IPS-11a (cell line): ENCODE results near the gene TCEAL8.
"Not testable (repeated sequence)": the region's sequence is repeated elsewhere in the genome, so short reads cannot be mapped to it uniquely, and the experiment has no call there.

ENCODE experiments used
- H3K4me3 ChIP-seq: one replicate; pipeline ENCODE4 v1.5.1; 2013; ENCODE audit warnings: low read depth, low read length, control low read depth

TCEAL8 gene

DNA sequence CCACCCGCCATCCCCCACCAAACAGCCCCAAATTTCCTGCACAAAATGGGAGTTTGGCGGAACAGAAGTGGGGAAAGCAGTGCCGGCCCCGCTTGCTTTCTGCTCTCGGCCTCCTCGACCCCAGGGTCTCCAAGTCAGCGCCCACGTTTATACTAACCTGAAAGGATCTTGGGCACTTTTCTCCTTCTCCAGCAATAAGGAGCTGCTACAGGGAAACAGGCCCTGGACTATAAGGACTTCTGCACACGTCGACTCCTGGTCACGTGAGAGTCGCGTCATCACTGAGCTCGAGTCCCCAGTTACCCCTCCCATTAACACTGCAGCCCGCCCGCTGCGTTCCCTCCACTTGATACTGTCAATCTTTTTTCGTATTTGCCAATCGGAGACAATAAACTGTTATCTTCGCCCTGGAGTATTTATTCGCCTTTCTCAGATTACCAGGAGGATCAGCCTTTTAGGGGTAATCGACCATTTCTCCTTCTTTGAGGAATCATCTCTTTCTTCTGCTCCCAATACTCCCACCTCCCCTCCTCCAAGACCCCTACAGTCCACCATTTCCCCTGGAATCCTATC, at the start of gene TCEAL8:
TCEAL8 (minus strand) TSS at position 235 of the 573 bp plus-strand sequence. CDS start 1,176 bp downstream, outside the sequence.
- H3K4me3 ChIP-seq, result peak within 1 kb of the TSS; percentile 70

DNA sequence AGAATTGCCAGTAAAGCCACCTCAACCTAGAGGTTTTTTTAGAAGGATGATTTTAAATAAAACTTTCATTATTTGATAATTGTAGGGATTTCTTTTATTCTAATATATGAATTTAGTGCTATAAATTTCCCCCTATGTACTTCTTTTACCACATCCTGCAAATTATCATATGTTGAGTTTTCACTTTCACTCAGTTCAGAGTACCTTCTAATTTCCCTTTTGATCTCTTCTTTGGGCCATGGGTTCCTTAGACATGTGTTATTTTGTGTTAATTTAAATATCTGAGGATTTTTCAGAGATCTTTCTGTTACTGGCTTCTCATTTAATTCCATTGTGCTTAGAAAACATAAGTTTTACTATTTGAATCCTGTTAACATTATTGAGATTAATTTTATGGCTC, 49.8 kb upstream of the TCEAL8 start:
- H3K4me3 ChIP-seq, result no peak overlapping the region

DNA sequence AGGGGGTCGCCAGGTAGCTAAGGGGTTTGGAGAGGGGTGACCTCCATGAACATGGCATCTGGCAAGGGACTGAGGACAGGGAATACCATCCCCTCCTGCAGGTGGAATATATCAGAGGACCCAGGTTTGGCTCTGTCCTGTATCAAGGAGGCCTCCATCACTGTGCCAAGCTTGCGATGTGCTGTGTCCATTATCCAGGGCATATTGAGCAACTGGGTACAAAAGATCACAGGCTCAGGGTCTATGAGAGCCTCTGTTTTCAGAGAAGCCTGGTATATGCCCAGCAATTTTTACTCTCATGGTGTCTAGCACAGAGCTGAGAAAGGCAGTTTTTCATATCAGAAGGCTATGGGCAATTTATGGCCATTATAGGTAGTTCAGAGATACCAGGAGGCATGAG, 38.2 kb upstream of the TCEAL8 start:
- H3K4me3 ChIP-seq, result no peak overlapping the region

GRCh38 chrX:103279624-103280023, 24.7 kb upstream of the TCEAL8 start:
- H3K4me3 ChIP-seq, result no peak overlapping the region

- H3K4me3 ChIP-seq, result peak within 1 kb of the TSS; percentile 4
These were observed 21.6 kb upstream of the TCEAL8 start, which contains the start of gene TCEAL5 for GRCh38 chrX:103276581-103277002. Gene TCEAL5 (minus strand): TSS chrX:103276750. CDS start chrX:103274563, 2,187 bp downstream.

- H3K4me3 ChIP-seq, result peak overlapping the region; percentile 4
These were observed 21.1 kb upstream of the TCEAL8 start for GRCh38 chrX:103275947-103276567.

DNA sequence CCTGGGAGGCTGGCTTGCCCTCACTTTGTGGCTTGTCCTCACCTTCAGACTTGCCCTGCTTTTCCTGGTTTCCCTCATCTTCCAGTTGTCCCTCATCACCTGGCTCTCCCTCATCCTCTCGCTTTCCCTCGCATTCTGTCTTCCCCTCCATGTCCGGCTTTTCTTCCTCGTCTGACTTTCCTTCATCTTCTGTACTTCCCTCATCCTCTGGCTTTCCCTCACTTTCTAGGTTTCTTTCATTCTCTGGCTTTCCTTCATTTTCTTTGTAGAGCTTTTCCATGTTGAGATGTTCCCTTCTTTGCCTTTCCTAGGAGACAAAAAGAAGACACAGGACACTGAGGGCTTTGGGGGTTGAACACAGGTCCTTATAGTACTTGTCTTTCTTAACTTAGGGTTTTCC, 19.3 kb upstream of the TCEAL8 start:
- no peak overlapping the region for H3K4me3 ChIP-seq

DNA sequence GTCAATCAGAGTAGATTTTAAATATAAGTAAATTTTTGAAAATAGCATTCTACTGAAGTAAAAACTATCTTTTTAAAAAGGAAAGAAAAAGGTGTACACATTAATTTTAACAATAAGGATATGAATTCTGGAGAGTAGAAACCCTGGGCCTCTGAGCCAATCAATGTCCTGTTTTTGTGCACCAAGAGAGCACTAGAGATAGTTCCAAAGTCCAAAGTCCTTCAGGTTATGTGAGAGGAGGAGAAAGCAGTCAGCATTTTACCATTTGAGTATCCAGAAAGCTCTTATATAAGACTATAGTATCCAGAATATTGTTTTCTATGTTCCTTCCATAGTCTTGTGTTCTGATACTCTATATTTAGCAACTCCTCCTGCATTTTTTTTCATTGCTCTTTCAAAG, 3.3 kb upstream of the TCEAL8 start:
- no peak overlapping the region for H3K4me3 ChIP-seq

DNA sequence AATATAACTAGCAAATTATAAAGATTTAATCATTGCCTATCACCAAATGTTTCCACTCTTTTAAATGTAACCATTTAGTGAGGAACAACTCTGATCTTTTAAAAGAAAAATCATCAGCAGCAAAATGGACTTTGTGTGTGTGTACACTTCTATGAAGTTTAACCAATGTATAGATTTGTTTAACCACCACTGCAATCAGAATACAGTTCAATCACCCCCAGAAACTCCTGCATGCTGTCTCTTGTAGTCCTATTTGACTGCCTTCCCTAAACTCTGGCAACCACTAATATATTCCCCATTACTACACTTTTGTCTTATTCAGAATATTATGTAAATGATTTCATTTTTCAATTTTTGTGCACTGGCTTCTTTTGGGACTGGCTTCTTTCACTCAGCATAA, 1.7 kb upstream of the TCEAL8 start:
- no peak overlapping the region for H3K4me3 ChIP-seq

DNA sequence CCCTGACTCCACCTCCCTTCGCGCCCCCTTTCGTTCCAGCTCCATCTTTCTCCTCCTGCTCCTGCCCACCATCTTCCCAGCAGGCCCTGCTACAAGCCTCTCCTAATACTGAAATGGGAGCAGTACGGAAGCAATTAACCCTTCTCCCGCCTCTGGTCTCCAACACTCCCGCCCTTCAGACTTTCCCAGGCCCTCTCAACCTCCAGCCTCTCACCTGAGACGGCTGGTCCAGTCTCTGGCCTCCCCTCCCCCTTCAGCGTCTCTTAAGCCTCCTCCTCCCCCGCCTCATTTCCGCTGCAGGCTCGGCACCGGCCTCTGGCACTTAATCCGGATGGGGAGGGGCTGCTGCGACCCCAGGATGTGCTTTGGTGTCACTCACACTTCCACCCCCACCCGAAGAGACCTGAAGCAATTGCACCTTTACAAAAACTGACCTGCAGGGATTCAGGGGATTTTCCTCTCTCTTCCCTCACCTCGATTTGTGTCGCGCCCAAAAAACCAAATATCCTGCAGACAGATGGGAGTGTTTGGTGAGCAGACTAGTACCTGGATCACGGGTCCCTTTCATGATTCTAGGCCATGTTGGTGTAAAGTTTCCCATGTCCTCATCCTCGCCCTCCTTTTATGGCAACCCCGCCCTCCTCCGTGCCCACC, 657 bp downstream of the TCEAL8 start:
- H3K4me3 ChIP-seq, result peak overlapping the region; percentile 70

DNA sequence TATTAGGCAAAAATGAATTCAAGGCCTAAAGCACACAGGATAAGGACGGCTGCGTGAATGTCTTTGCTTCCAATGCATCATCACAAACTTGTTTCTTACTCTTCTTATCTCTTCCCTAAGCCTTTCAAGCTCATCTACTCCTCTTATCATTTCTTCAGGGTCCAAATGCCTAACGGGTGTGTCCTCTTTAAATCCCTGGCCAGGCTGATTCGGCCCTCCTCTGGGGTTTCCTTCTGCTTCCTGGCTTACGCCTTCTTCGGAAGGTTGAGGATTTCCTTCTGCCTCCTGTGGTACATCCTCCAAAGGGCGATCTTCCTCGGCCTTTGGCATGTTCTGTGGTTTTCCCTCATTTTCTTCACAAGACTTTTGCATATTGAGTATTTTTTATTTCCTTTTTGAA, 1.3 kb downstream of the TCEAL8 start:
- peak overlapping the region; percentile 70 for H3K4me3 ChIP-seq

DNA sequence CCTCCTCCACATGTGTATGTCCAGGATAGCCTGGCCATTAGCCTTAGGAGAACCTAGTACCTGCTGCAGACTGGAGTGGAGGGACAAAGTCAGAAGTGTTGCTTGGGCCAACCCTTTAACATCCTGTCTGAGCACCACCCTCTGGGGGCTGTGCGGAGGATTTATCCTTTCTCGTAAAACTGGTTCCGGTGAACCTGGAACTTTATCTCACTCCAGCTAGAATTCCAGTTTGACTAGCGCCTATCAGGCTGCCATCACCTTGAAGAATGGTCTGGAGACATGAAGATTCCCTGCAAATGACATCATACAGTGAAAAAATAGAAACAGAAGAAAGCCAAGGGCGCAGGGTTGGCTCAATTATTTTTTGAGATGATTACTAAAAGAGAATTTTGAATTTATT, 4.0 kb downstream of the TCEAL8 start:
- no peak overlapping the region for H3K4me3 ChIP-seq

GRCh38 chrX:103249805-103250204, 5.2 kb downstream of the TCEAL8 start:
- no peak overlapping the region for H3K4me3 ChIP-seq

GRCh38 chrX:103248553-103248952, 6.4 kb downstream of the TCEAL8 start:
- H3K4me3 ChIP-seq, result no peak overlapping the region

DNA sequence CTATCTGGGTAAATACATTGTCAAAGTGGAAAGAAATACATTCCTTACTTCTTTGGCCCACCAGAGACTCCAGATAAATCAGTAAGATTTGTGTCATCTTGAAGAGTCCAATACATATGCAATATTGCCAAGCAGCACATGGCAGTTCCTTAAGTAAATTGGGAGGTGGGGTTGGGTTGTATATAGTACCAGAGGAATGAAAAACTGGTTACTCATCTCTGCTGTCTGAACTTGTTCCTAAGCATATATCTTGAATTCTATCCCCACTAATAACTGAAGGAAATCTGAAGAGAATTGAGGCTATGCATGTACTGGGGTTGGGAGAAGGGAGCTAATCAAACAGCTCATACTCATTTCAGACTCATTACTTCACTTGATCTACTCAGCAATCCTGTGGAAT, 14.8 kb downstream of the TCEAL8 start:
- H3K4me3 ChIP-seq, result no peak overlapping the region

GRCh38 chrX:103236296-103236695, 18.7 kb downstream of the TCEAL8 start:
- H3K4me3 ChIP-seq, result no peak overlapping the region

DNA sequence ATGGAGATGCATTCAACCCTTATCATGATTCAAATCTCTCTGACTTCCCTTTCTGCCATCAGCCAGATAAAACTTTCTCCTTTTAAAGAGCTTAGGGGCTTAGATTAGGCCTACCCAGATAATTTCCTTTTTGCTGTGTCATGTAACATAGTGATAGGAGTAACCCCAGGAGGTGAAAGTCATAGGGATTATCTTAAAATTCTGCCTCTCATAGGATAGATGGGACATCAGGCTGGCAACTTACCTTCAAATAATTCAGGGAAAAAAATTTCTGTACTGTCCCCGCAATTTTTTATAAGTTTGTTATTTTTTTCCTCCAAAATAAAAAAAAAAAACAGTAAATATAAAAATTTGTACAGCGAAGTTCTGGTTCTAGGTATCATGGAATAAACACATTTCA, 19.3 kb downstream of the TCEAL8 start:
- H3K4me3 ChIP-seq, result not testable (repeated sequence)

DNA sequence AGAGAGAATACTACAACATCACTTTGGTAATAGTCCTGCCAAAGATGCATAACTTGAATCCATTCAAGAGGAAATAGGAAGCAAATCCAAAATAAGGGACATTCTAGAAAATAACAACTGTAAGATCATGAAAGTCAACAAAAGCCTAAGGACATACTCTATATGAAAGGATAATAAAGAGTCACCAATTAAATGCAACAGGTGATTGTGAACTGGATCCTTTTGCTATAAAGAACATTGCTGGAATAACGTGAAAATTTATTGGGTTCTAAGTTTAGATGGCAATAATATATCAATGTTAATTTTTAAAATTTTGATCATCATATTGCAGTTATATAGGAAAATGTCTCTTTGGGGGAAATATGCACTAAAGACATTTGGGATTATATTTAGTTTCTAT, 20.1 kb downstream of the TCEAL8 start:
- H3K4me3 ChIP-seq, result no peak overlapping the region

DNA sequence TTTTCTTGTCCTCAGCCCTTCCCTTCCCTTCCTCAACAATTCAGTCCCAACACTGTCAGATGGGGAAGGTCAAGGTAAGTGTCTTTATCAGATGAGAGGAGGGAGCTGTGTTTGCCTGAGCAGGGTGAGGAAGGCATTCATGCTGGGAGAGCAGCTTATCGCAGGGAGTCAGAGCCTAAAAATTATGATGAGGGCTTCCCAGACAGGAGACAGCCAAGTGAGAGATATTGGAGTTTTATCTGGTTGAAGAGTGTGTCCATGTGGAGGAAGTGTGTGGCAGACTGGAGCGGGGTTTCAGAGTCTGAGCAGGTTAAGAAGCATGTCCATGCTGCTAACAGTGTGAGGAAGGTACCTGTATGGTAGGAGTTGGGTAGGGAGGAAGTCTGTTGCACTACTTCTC, 21.7 kb downstream of the TCEAL8 start:
- H3K4me3 ChIP-seq, result no peak overlapping the region

GRCh38 chrX:103225918-103226317, 29.0 kb downstream of the TCEAL8 start:
- H3K4me3 ChIP-seq, result not testable (repeated sequence)

DNA sequence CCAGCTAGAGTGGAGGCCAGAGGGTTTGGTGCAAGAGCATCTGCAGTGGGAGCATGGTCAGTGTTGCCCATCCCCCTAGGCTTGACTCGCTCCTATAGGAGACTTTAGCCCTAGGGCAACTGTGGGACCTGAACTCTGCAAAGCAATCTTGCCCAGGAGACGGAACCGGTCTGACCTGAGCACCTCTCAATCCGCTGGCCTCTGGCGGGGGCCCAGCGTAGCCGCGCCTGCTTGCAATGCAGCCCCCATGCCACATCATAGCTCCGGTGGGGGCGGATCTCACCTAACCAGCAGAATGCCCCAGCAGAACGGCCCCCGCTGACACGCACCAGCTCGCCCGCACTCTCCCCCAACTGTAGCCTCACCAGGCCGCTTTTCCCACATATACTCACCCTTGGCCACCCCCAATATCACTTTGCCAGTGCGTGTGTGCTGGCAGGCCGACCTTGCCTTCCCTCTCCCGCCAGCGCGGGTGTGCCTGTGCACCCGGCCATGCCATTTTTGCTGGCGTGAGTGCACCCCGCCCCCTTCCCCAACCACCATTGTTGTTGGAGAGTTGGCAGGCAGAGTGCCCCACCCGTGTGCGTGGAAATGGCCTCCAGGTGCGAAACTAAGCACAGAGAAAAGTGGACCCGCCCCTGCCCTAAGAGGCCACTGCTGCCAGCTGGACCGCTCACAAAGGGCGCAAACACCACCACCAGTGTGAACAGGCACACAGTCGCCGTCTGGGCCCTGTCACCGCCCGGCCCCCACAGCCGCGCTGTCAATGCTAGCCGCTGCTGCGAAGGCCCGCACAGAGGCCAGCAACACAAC, 34.2 kb downstream of the TCEAL8 start:
- H3K4me3 ChIP-seq, result no peak overlapping the region
